NCI-H2196 (cell line): ENCODE data around the gene IGLL5.
A peak's percentile ranks its signal among the peaks of the same experiment; 100 is the strongest.

ENCODE experiments used
- DNase-seq: peaks from one replicate; lab custom pipeline; 2025; ENCODE audit not compliant: unreplicated experiment; lab: John Stamatoyannopoulos, UW

The IGLL5 gene

GRCh38 chr22:22887621-22888503 is at the start of gene IGLL5:
TSS of gene IGLL5 (plus strand) at chr22:22887816. CDS start at chr22:22888054, 238 bp downstream.
- DNase-seq = no peak

- no peak for DNase-seq
Observed at GRCh38 chr22:22838148-22838786, 49.3 kb upstream of the IGLL5 start.

DNA sequence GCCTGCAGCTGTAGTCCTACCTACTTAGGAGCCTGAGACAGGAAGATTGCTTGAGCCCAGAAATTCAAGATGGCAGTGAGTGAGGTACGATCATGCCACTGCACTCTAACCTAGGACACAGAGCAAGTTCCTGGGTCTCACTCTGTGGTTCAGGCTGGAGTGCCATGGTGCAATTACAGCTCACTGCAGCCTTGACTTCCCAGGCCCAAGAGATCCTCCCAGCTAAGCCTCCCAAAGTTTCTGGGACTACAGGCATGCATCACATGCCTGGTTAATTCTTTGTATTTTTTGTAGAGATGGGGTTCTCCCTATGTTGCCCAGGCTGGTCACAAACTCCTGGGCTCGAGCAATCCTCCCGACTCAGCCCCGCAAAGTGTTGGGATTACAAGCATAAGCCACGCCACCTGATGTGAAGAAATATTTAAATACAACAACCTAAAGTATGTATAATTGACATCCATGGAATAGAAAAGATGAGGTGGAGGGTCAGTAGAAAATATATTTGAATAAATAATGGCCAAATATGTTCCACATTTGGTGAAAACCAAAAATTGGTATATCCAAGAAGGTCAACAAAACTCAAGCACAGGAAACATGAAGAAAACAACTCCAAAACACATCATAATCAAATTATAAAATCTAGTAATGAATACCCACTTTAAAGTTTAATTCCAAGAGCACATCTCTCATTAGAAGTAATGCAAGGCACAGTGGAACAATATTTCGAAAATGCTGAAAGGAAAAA is 47.9 kb upstream of the IGLL5 start:
- DNase-seq = no peak

- DNase-seq = no peak
Observed at GRCh38 chr22:22840780-22841179, 46.8 kb upstream of the IGLL5 start.

DNA sequence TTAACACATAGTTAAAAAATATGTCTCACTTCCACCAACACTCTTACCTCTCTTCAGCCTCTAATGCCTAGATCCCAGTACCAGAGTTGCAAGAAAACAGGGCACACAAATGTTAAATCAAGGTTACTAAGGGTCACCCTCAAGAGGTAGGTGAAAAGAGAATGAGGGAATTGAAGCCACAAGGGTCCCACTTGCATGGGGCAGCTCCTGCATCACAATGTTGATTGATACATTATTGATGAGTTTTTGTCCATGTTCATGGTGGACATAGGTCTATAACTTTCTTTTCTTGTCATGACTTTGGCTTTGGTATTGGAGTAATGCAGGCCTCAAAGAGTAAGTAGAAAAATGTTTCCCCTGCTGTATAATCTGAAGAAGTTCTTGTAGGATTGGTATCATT is 46.0 kb upstream of the IGLL5 start:
- DNase-seq = no peak

DNA sequence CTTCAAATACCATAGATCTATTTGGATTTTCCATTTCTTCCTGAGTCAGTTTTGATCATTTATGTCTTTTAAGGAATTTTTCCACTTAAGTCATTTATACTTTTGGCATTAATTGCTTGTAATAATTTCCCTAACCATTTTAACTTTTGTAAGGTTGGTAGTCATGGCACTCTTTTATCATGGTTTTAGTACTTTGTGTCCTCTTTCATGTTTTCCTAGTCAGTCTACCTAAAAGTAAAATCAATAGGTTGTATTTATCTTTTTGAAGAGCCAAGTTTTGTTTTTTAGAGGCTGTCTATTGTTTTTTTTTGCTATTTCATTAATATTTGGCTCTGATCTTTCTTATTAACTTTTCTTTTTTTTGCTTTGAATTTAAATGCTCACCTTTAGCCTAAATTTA is 45.5 kb upstream of the IGLL5 start:
- DNase-seq = no peak

DNA sequence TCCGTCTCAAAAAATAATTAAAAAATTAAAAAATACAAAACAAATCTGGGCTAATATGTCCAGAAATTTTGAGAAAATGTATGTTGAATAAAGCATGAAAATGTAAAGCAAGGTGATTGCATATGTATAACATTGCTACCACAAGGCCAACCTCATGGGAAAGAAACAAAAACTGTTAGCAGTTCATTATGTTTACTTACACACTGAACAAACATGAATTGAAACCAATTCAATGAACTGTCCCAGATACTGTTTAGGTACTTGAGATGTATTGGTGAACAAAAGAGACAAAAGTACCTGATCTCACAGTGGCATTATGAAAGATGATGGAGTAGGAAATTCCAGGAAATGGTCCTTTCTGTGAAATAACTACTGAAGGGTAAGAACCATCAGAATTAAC is 43.8 kb upstream of the IGLL5 start:
- DNase-seq = no peak

GRCh38 chr22:22847241-22847640 is 40.4 kb upstream of the IGLL5 start:
- no peak for DNase-seq

DNA sequence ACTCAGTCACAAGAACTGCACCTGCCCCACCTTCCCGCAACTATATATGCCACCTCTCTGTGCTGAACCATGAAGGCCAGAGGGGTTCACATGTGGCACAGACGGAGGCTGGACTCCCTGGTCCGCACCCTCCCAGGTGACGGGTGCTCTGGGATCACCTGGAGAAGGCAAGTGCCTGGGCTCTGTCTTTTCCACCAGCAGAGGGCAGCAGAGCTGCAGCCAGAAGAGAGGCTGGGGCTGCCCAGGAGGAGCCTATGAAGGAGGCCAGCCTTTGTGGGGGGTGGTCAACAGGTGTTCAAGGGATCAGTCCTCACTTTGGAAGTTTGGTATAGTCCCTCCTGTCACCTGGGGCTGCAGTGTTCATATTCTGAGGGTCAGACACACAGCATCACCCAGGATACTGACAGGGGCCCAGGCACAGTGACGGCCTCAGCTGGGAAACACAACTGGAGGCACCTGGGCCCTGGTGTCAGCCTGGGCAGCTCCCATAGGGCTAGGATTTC is 39.2 kb upstream of the IGLL5 start:
- DNase-seq = peak; percentile 55

- no peak for DNase-seq
Observed at GRCh38 chr22:22849640-22850610, 37.7 kb upstream of the IGLL5 start.

DNA sequence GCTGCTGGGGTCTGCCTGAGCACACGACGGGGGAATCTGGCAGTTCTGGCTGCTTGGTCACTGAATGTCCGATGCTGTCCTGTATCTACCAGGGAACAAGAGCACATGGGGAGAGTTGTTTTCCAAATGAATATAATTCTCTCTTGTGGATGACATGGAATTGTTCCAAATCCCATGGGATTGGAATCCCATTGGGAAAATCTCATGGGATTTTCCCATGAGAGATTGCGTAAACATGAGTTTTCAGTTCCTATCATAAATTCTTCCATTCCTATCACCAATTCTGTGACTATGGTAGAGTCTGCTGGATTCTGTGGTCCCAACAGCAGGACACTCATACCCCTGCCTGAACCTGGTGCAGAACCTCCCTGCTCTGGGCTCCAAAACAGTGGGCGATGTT is 35.6 kb upstream of the IGLL5 start:
- DNase-seq = no peak

GRCh38 chr22:22853713-22854112 is 33.9 kb upstream of the IGLL5 start:
- DNase-seq = no peak

DNA sequence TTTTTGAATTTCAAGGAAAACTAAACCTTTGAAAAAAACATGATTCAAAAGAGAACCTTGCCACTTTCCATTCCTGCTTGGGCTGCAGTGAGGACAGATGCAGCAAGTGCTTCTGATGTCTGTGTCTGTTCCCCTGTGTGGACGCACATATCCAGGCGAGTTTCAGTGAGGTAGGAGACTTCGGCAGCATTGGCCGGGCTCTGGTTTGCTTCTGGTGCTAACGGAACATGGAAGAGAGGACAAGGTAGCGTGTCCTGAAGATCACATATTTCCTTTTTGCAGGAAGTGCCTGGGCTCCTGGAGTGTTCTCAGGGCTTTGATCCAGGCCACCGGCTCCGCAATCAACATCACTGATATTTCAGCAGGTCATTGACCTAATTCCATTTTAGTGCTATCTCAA is 33.1 kb upstream of the IGLL5 start:
- no peak for DNase-seq

DNA sequence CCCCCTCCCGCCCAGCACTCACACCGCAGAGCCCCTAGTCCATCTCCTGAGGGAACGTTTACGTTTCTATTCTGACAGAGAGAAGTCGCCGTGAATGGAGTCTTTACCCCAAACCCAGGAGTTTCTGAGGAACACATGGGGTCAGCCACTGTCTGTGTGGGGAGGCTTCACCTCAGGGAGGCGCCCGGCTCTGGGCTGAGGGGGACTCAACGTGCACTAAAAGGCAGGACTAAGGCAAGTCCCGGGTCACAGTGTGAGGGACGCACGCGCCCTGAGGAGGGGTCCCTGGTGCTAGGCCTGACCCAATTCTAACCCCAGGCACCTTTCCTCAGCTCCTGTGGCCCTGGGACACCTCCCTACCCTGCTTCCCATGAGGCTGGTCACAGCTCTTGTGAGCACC is 32.5 kb upstream of the IGLL5 start:
- no peak for DNase-seq

DNA sequence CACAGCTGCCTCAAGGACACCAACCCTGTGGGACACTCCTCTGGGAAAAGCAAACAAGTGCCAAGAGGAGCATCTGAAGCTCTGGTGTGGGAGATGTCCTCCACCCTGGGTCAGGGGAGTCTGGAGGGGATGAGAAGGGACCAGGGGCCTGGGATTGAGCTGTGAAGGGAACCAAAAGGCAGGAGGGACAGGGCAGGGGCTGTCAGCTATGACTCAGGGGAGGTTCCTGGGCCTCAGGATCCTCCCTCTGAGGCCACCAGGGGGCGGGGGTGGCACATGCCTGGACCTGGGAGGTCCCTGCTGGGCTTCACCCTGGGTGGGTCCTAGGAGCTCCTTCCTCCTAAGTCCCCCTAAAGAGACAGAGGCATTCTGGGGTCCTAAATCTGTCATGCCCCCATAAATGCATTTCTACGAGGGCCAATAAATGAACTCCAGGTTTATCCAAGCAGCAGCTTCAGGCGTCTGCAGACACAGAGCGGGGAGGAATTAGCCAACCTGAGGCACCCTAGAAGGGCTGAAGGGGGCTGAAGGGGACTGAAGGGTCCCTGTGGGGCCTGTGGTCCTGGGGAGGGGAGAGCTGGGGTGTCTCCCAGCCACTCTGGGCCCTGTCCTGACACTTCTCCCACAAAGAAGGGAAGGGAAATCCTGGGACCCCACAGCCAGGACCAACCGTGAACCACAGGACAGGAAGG is 31.9 kb upstream of the IGLL5 start:
- DNase-seq = no peak

DNA sequence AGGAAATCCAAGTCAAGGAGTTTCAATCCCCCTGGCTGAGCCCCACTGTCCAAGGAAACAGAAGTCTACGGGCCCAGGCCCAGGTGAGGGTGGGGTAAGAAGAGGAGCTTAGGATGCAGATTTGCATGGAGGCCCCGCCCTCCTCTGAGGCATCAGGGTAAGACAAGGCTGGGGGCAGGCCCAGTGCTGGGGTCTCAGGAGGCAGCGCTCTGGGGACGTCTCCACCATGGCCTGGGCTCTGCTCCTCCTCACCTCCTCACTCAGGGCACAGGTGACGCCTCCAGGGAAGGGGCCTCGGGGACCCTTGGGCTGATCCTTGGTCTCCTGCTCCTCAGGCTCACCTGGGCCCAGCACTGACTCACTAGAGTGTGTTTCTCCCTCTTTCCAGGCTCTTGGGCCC is 31.3 kb upstream of the IGLL5 start:
- DNase-seq = no peak

- DNase-seq = no peak
Observed at GRCh38 chr22:22856885-22857606, 30.6 kb upstream of the IGLL5 start.

GRCh38 chr22:22857607-22858558 is 29.7 kb upstream of the IGLL5 start:
- DNase-seq = no peak
